B cell (primary cell): Measurements from ENCODE around the gene GPR143. TPM values are rescaled to one million over a fixed set of nuclear protein-coding genes. Genes with fewer than 3 reads are reported as not detected.

ENCODE experiments used
- ATAC-seq: fragments of 200-7000 bp; cut with Tn5 transposase; one replicate; pipeline ENCODE4 v1.10.0; 2021; ENCODE audit warnings: low read depth, mild to moderate bottlenecking, moderate number of reproducible peaks, moderate library complexity
- CTCF ChIA-PET: fragments of 350-600 bp; sonication (Branson Sonifier 250); formaldehyde crosslinking; loops from one replicate; lab custom pipeline; 2021; ENCODE audit warnings: antibody characterized with exemption, inconsistent platforms; lab: Charles Lee
- POLR2A ChIA-PET: fragments of 350-600 bp; sonication (Branson Sonifier 250); formaldehyde crosslinking; loops from one replicate; lab custom pipeline; 2021; ENCODE audit warnings: antibody characterized with exemption; lab: Charles Lee
- DNase-seq: peaks from one replicate; pipeline ENCODE4 v3.0.0; 2013
- H2AFZ ChIP-seq: 2 replicates; pipeline ENCODE4 v1.6.1; 2012; ENCODE audit warnings: mild to moderate bottlenecking, low read depth, low read length; ENCODE audit not compliant: insufficient read depth, poor library complexity, severe bottlenecking
- H3K27ac ChIP-seq, 2 donors: 1 replicate in 1 of 2; 2 replicates in 1 of 2; pipeline ENCODE4 v1.5.1; 2012 to 2013; ENCODE audit warnings: low read length in 2 of 2, mild to moderate bottlenecking in 2 of 2, moderate library complexity in 1 of 2
- H3K27me3 ChIP-seq, 4 experiments: fragments of 200-600 bp in 1 of 4; sonication (generic) in 1 of 4; replicated peaks in 1 of 4; 1 replicate in 2 of 4; 2 replicates in 2 of 4; pipeline versions ENCODE4 v1.6.1 to v1.7.0; 2013 to 2016; ENCODE audit warnings: low read length in 3 of 4, mild to moderate bottlenecking in 2 of 4, mixed read lengths in 1 of 4, moderate library complexity in 1 of 4; ENCODE audit not compliant: insufficient read depth in 4 of 4, control insufficient read depth in 3 of 4; ENCODE audit errors: control extremely low read depth in 1 of 4
- H3K36me3 ChIP-seq, 2 experiments: replicated peaks in 1 of 2; 1 replicate in 1 of 2; 2 replicates in 1 of 2; pipeline versions ENCODE4 v1.6.1 to v1.7.1; 2013; ENCODE audit warnings: low read length in 1 of 2; ENCODE audit not compliant: insufficient read depth in 2 of 2, control insufficient read depth in 1 of 2; ENCODE audit errors: control extremely low read depth in 1 of 2, extremely low read depth in 1 of 2
- H3K4me1 ChIP-seq, 2 donors: fragments of 200-600 bp in 1 of 2; sonication (generic) in 1 of 2; 1 replicate in 1 of 2; 2 replicates in 1 of 2; pipeline versions ENCODE4 v1.5.1 to v1.6.1; 2013 to 2017; ENCODE audit warnings: low read length in 2 of 2; ENCODE audit not compliant: control insufficient read depth in 2 of 2, insufficient read depth in 2 of 2
- H3K4me2 ChIP-seq: replicated peaks from 2 replicates; pipeline ENCODE3; 2012; ENCODE audit warnings: mild to moderate bottlenecking, low read depth, low read length; ENCODE audit not compliant: poor library complexity, severe bottlenecking
- H3K4me3 ChIP-seq, 5 experiments: fragments of 200-600 bp in 1 of 5; sonication (generic) in 1 of 5; 1 replicate in 3 of 5; 2 replicates in 2 of 5; pipeline versions ENCODE4 v1.5.1 to v1.7.0; 2011 to 2016; ENCODE audit warnings: low read length in 4 of 5, mild to moderate bottlenecking in 4 of 5, low read depth in 2 of 5, control low read depth in 1 of 5, moderate library complexity in 1 of 5; ENCODE audit not compliant: insufficient read depth in 1 of 5; ENCODE audit errors: control extremely low read depth in 1 of 5, extremely low read depth in 1 of 5
- H3K79me2 ChIP-seq: fragments of 200-600 bp; sonication (generic); one replicate; pipeline ENCODE4 v1.6.0; 2016; ENCODE audit warnings: low read length; ENCODE audit not compliant: control insufficient read depth, insufficient read depth
- H3K9ac ChIP-seq: fragments of 200-600 bp; sonication (generic); 2 replicates; pipeline ENCODE4 v1.6.1; 2017; ENCODE audit warnings: mild to moderate bottlenecking, low read length, moderate library complexity
- H3K9me3 ChIP-seq, 3 donors: one replicate each; pipeline versions ENCODE4 v1.6.1 to v1.7.1; 2013; ENCODE audit warnings: low read length in 2 of 3; ENCODE audit not compliant: control insufficient read depth in 2 of 3, insufficient read depth in 1 of 3; ENCODE audit errors: control extremely low read depth in 1 of 3
- H4K20me1 ChIP-seq: 2 replicates; pipeline ENCODE4 v1.6.0; 2012; ENCODE audit warnings: mild to moderate bottlenecking, low read length; ENCODE audit not compliant: insufficient read depth, control insufficient read depth, poor library complexity, severe bottlenecking
- H3K27ac Mint-ChIP-seq: one replicate; pipeline ENCODE4 v1.8.0; 2021; ENCODE audit warnings: mixed read lengths
- H3K27me3 Mint-ChIP-seq: one replicate; pipeline ENCODE4 v1.8.0; 2021; ENCODE audit warnings: mixed read lengths
- H3K4me1 Mint-ChIP-seq: one replicate; pipeline ENCODE4 v1.8.0; 2021; ENCODE audit warnings: mixed read lengths
- H3K4me3 Mint-ChIP-seq: one replicate; pipeline ENCODE4 v1.8.0; 2021; ENCODE audit warnings: mixed read lengths
- H3K9me3 Mint-ChIP-seq: one replicate; pipeline ENCODE4 v1.8.0; 2022; ENCODE audit warnings: mixed read lengths; ENCODE audit not compliant: insufficient read depth
- EZH2 ChIP-seq: IDR thresholded peaks from 2 replicates; pipeline ENCODE4 v1.6.1; 2012; ENCODE audit warnings: borderline replicate concordance, low read depth, mild to moderate bottlenecking, moderate library complexity, low read length; ENCODE audit not compliant: insufficient read depth, poor library complexity, severe bottlenecking
- WGBS: methylation state at CpG from one replicate; pipeline ENCODE4 v1.1.5; 2013; ENCODE audit warnings: missing lambda C conversion rate; ENCODE audit not compliant: insufficient coverage; 5-methylcytosine and 5-hydroxymethylcytosine counted together
- intact Hi-C: fragments of 100-400 bp; cut with micrococcal nuclease; formaldehyde crosslinking; loops from one replicate; pipeline ENCODE4 v1.10.0; 2022
- polyA plus RNA-seq: library from polyadenylated mRNA; depleted of rRNA; stranded (reverse); fragments of >200 nt; gene quantifications from 2 replicates; pipeline ENCODE4 v1.2.3, GENCODE V29; 2012
- total RNA-seq, 2 donors: library from RNA; stranded (reverse); fragments of 120-200 nt in 1 of 2; gene quantifications; 1 replicate in 1 of 2; 2 replicates in 1 of 2; pipeline versions ENCODE4 v1.2.3 to v1.2.4, GENCODE V29; 2013 to 2022
- TF ChIP-seq, protein P1 (sequence below): fragments of 200-600 bp; IDR thresholded peaks from one replicate; pipeline ENCODE4 v1.8.0; 2022; ENCODE audit warnings: antibody characterized with exemption, mild to moderate bottlenecking

The GPR143 gene
- total and polyA plus RNA-seq, 2 donors (not counting 1 experiment from before 2014, with no cell fraction given): not detected

GRCh38 chrX:9681011-9681410 lies 84.6 kb downstream of the GPR143 start:
- CTCF ChIA-PET: no interaction called here
- H3K4me3 Mint-ChIP-seq: no peak overlapping the region
- Histone ChIP-seq H3K4me1 (peaks cover 18 to 31% of the 10 kb centered on the region in 2 donors), H3K4me2 (no peak overlapping the region), H2AFZ (no peak overlapping the region), H3K79me2 (no peaks in the 10 kb centered on the region), H3K9ac (no peak overlapping the region), H3K27me3 (no peaks in the 10 kb centered on the region), H3K9me3 (peaks cover 0 to 5% (median 2%) of the 10 kb centered on the region in 3 donors), H3K36me3 (peaks cover 0 to 6% of the 10 kb centered on the region in 2 experiments), H3K27ac (no peak overlapping the region), H4K20me1 (no peaks in the 10 kb centered on the region), H3K4me3 (no peak overlapping the region)
- intact Hi-C loops: no loop called here
- no peak overlapping the region for H3K27ac Mint-ChIP-seq
- H3K4me1 Mint-ChIP-seq: peaks cover 30% of the 10 kb centered on the region
- POLR2A ChIA-PET: no interaction called here
- WGBS: no CpG with 5 or more reads among the region's 9 CpGs
- no peaks in the 10 kb centered on the region for H3K27me3 Mint-ChIP-seq
- ATAC-seq: no peak
- peaks cover 3% of the 10 kb centered on the region for H3K9me3 Mint-ChIP-seq
- DNase-seq: no peak
- no peak for TF ChIP-seq EZH2
- TF ChIP-seq, protein P1, sequence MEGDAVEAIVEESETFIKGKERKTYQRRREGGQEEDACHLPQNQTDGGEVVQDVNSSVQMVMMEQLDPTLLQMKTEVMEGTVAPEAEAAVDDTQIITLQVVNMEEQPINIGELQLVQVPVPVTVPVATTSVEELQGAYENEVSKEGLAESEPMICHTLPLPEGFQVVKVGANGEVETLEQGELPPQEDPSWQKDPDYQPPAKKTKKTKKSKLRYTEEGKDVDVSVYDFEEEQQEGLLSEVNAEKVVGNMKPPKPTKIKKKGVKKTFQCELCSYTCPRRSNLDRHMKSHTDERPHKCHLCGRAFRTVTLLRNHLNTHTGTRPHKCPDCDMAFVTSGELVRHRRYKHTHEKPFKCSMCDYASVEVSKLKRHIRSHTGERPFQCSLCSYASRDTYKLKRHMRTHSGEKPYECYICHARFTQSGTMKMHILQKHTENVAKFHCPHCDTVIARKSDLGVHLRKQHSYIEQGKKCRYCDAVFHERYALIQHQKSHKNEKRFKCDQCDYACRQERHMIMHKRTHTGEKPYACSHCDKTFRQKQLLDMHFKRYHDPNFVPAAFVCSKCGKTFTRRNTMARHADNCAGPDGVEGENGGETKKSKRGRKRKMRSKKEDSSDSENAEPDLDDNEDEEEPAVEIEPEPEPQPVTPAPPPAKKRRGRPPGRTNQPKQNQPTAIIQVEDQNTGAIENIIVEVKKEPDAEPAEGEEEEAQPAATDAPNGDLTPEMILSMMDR: no peak

GRCh38 chrX:9678215-9678965 lies 87.3 kb downstream of the GPR143 start:
- Histone ChIP-seq H2AFZ (no peak overlapping the region), H3K27me3 (no peaks in the 10 kb centered on the region), H3K4me2 (peak overlapping the region; percentile 47), H4K20me1 (no peaks in the 10 kb centered on the region), H3K36me3 (peaks cover 0 to 3% of the 10 kb centered on the region in 2 experiments), H3K4me1 (peaks cover 18 to 31% of the 10 kb centered on the region in 2 donors), H3K4me3 (no peak overlapping the region), H3K27ac (peak overlapping the region; percentile 69 to 81), H3K9me3 (peaks cover 0 to 5% (median 2%) of the 10 kb centered on the region in 3 donors), H3K9ac (no peak overlapping the region), H3K79me2 (no peaks in the 10 kb centered on the region)
- POLR2A ChIA-PET: no interaction called here
- H3K27ac Mint-ChIP-seq: peak overlapping the region; percentile 92
- TF ChIP-seq, protein P1: no peak
- no peak for TF ChIP-seq EZH2
- DNase-seq (no peak), ATAC-seq (no peak)
- intact Hi-C loops: no loop called here
- WGBS: no CpG with 5 or more reads among the region's 3 CpGs
- no peak overlapping the region for H3K4me3 Mint-ChIP-seq
- H3K4me1 Mint-ChIP-seq: peaks cover 33% of the 10 kb centered on the region
- CTCF ChIA-PET: interaction anchor here (1.5 kb wide), 1 partner anchor 216 kb away, joined by 5 read pairs; no protein-coding TSS in a partner anchor
- no peaks in the 10 kb centered on the region for H3K27me3 Mint-ChIP-seq
- H3K9me3 Mint-ChIP-seq: peaks cover 3% of the 10 kb centered on the region
